ENCODE measurements around the gene ACTN2.

The ACTN2 gene

GRCh38 chr1:236691348-236691747, 5.0 kb downstream of the ACTN2 start:
- DNase-seq (ENCODE audit: low spot score): no peak

GRCh38 chr1:236692128-236692527, 5.8 kb downstream of the ACTN2 start:
- DNase-seq (ENCODE audit: low spot score): no peak

GRCh38 chr1:236692742-236693141, 6.4 kb downstream of the ACTN2 start:
- DNase-seq (ENCODE audit: low spot score): no peak

- DNase-seq (ENCODE audit: low spot score): no peak
Measured at GRCh38 chr1:236699366-236699765, 13.1 kb downstream of the ACTN2 start.

GRCh38 chr1:236700903-236701302, 14.6 kb downstream of the ACTN2 start:
- DNase-seq (ENCODE audit: low spot score): no peak

GRCh38 chr1:236701782-236702181, 15.5 kb downstream of the ACTN2 start:
- no peak for DNase-seq (ENCODE audit: low spot score)

GRCh38 chr1:236702791-236703394, 16.6 kb downstream of the ACTN2 start:
- DNase-seq (ENCODE audit: low spot score): no peak

- DNase-seq (ENCODE audit: low spot score): no peak
Measured at GRCh38 chr1:236705771-236706170, 19.5 kb downstream of the ACTN2 start.

GRCh38 chr1:236706183-236706582, 19.9 kb downstream of the ACTN2 start:
- DNase-seq (ENCODE audit: low spot score): no peak

GRCh38 chr1:236710328-236710892, 24.1 kb downstream of the ACTN2 start:
- no peak for DNase-seq (ENCODE audit: low spot score)

- no peak for DNase-seq (ENCODE audit: low spot score)
Measured at GRCh38 chr1:236716160-236716559, 29.9 kb downstream of the ACTN2 start.

- no peak for DNase-seq (ENCODE audit: low spot score)
Measured at GRCh38 chr1:236717811-236718210, 31.5 kb downstream of the ACTN2 start.

GRCh38 chr1:236718328-236718727, 32.0 kb downstream of the ACTN2 start:
- no peak for DNase-seq (ENCODE audit: low spot score)

GRCh38 chr1:236720206-236720605, 33.9 kb downstream of the ACTN2 start:
- DNase-seq (ENCODE audit: low spot score): no peak

GRCh38 chr1:236720611-236721010, 34.3 kb downstream of the ACTN2 start:
- no peak for DNase-seq (ENCODE audit: low spot score)

GRCh38 chr1:236724049-236724448, 37.8 kb downstream of the ACTN2 start:
- DNase-seq (ENCODE audit: low spot score): no peak

- no peak for DNase-seq (ENCODE audit: low spot score)
Measured at GRCh38 chr1:236724506-236724905, 38.2 kb downstream of the ACTN2 start.

GRCh38 chr1:236725668-236726067, 39.4 kb downstream of the ACTN2 start:
- DNase-seq (ENCODE audit: low spot score): no peak

- no peak for DNase-seq (ENCODE audit: low spot score)
Measured at GRCh38 chr1:236727521-236727920, 41.2 kb downstream of the ACTN2 start.

GRCh38 chr1:236728752-236729151, 42.5 kb downstream of the ACTN2 start:
- no peak for DNase-seq (ENCODE audit: low spot score)

- no peak for DNase-seq (ENCODE audit: low spot score)
Measured at GRCh38 chr1:236733653-236734052, 47.4 kb downstream of the ACTN2 start.

GRCh38 chr1:236734141-236734765, 48.0 kb downstream of the ACTN2 start:
- DNase-seq (ENCODE audit: low spot score): no peak

GRCh38 chr1:236736761-236737160, 50.5 kb downstream of the ACTN2 start:
- no peak for DNase-seq (ENCODE audit: low spot score)

- no peak for DNase-seq (ENCODE audit: low spot score)
Measured at GRCh38 chr1:236741753-236742152, 55.5 kb downstream of the ACTN2 start.

Measured in CD4-positive, alpha-beta T cell treated with Interleukin-2 at 100 ng/mL for 4 hours (primary cell).